OCI-LY7 (cell line): ENCODE results near the gene HACD1. TPM values are rescaled to one million over a fixed set of nuclear protein-coding genes. Genes with fewer than 3 reads are reported as not detected.

Experiments used
- BruUV-seq: library from RNA; stranded (reverse); fragments of 400-500 nt; replicated peaks from 2 replicates; lab custom pipeline; 2021; lab: Mats Ljungman, UMichigan
- CTCF ChIA-PET: fragments of 300-600 bp; sonication (Branson Sonifier 250); formaldehyde crosslinking; loops from one replicate; lab custom pipeline; 2022; ENCODE audit warnings: antibody characterized with exemption; ENCODE audit not compliant: unreplicated experiment; lab: Charles Lee
- POLR2A ChIA-PET: fragments of 300-600 bp; sonication (Branson Sonifier 250); formaldehyde crosslinking; loops from one replicate; lab custom pipeline; 2022; ENCODE audit warnings: antibody characterized with exemption; lab: Charles Lee
- DNase-seq: peaks from one replicate; pipeline ENCODE4 v3.0.0-alpha.2; 2015; ENCODE audit warnings: low spot score
- H2AFZ ChIP-seq: fragments of 200-600 bp; sonication (generic), shearing (Covaris generic); 2 replicates; pipeline ENCODE4 v1.6.1; 2014; ENCODE audit warnings: mild to moderate bottlenecking, antibody characterized with exemption, low read length, moderate library complexity
- H3K27ac ChIP-seq: fragments of 200-600 bp; sonication (generic); 2 replicates; pipeline ENCODE4 v1.5.1; 2014; ENCODE audit warnings: mixed run types, low read depth, mild to moderate bottlenecking, moderate library complexity, low read length, inconsistent platforms; ENCODE audit not compliant: poor library complexity, severe bottlenecking
- H3K36me3 ChIP-seq: fragments of 200-600 bp; sonication (generic); 2 replicates; pipeline ENCODE4 v1.6.1; 2014; ENCODE audit warnings: mild to moderate bottlenecking, antibody characterized with exemption, low read length, moderate library complexity, mixed read lengths; ENCODE audit not compliant: insufficient read depth
- H3K4me1 ChIP-seq: fragments of 200-600 bp; sonication (generic); 2 replicates; pipeline ENCODE4 v1.5.1; 2014; ENCODE audit warnings: mild to moderate bottlenecking, low read length; ENCODE audit not compliant: insufficient read depth, poor library complexity, severe bottlenecking
- H3K4me2 ChIP-seq: fragments of 200-600 bp; sonication (generic); 2 replicates; pipeline ENCODE4 v1.6.1; 2014; ENCODE audit warnings: mild to moderate bottlenecking, low read length
- H3K4me3 ChIP-seq: fragments of 200-600 bp; sonication (generic); 2 replicates; pipeline ENCODE4 v1.5.1; 2014; ENCODE audit warnings: mild to moderate bottlenecking, low read depth, low read length; ENCODE audit not compliant: poor library complexity, severe bottlenecking
- H3K79me2 ChIP-seq: fragments of 200-600 bp; sonication (generic); 2 replicates; pipeline ENCODE4 v1.6.1; 2016; ENCODE audit warnings: low read depth, mild to moderate bottlenecking, low read length, moderate library complexity, mixed read lengths; ENCODE audit not compliant: insufficient read depth
- H3K9me2 ChIP-seq: fragments of 200-600 bp; sonication (generic); 2 replicates; pipeline ENCODE4 v1.6.1; 2016; ENCODE audit warnings: mild to moderate bottlenecking, low read length, mixed read lengths; ENCODE audit not compliant: insufficient read depth
- H3K9me3 ChIP-seq: fragments of 200-600 bp; sonication (generic); 2 replicates; pipeline ENCODE4 v1.6.1; 2014; ENCODE audit warnings: mild to moderate bottlenecking, mixed run types, low read length, mixed read lengths
- H4K20me1 ChIP-seq: fragments of 200-600 bp; sonication (generic); 2 replicates; pipeline ENCODE4 v1.6.1; 2014; ENCODE audit warnings: mild to moderate bottlenecking, antibody characterized with exemption, low read length, moderate library complexity, mixed read lengths; ENCODE audit not compliant: insufficient read depth
- EZH2phosphoT487 ChIP-seq: fragments of 200-600 bp; sonication (generic); IDR thresholded peaks from 2 replicates; pipeline ENCODE4 v1.6.1; 2018; ENCODE audit warnings: low read depth, borderline replicate concordance, mild to moderate bottlenecking, mixed run types, antibody characterized with exemption, low read length, moderate library complexity, mixed read lengths
- intact Hi-C: fragments of 100-400 bp; cut with micrococcal nuclease; formaldehyde crosslinking; loops from one replicate; pipeline ENCODE4 v1.10.0; 2022; ENCODE audit not compliant: unreplicated experiment
- total RNA-seq, 2 experiments: library from RNA; depleted of rRNA in 1 of 2; stranded (reverse); fragments of >200 nt in 1 of 2; shearing (Covaris generic) in 1 of 2; gene quantifications; 2 replicates each; pipeline ENCODE4 v1.2.3, GENCODE V29; 2014 to 2022
- TF ChIP-seq, protein P1 (sequence below): fragments of 200-600 bp; sonication (generic); conservative IDR thresholded peaks from 2 replicates; pipeline ENCODE4 v1.5.1; 2014; ENCODE audit warnings: mild to moderate bottlenecking, antibody characterized with exemption, low read length, moderate library complexity, mixed read lengths

Gene HACD1
- total RNA-seq, 2 experiments from 2014 or later: not detected

DNA sequence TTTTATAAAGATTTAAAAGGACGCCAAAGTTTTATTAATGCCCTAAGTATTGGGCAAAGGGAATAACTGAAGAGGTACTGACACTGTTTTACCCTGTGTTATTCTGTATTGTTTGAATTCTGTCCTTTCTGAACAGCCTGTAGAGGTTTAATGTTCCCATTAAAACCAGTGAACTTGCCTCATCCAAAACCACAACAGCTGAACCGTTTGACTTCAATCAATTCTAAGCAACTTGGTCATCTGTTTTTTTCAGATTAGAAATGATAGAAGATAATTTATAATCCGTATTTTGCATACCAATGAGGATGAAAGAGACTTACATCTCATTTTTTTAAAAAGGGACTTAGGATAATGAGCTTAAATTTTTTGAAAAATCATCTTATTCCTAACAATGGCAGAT lies 40.4 kb downstream of the HACD1 start:
- H3K4me2 ChIP-seq: no peak overlapping the region
- TF ChIP-seq, protein P1, sequence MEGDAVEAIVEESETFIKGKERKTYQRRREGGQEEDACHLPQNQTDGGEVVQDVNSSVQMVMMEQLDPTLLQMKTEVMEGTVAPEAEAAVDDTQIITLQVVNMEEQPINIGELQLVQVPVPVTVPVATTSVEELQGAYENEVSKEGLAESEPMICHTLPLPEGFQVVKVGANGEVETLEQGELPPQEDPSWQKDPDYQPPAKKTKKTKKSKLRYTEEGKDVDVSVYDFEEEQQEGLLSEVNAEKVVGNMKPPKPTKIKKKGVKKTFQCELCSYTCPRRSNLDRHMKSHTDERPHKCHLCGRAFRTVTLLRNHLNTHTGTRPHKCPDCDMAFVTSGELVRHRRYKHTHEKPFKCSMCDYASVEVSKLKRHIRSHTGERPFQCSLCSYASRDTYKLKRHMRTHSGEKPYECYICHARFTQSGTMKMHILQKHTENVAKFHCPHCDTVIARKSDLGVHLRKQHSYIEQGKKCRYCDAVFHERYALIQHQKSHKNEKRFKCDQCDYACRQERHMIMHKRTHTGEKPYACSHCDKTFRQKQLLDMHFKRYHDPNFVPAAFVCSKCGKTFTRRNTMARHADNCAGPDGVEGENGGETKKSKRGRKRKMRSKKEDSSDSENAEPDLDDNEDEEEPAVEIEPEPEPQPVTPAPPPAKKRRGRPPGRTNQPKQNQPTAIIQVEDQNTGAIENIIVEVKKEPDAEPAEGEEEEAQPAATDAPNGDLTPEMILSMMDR: no peak
- TF ChIP-seq EZH2phosphoT487: no peak
- CTCF ChIA-PET: no interaction called here

DNA sequence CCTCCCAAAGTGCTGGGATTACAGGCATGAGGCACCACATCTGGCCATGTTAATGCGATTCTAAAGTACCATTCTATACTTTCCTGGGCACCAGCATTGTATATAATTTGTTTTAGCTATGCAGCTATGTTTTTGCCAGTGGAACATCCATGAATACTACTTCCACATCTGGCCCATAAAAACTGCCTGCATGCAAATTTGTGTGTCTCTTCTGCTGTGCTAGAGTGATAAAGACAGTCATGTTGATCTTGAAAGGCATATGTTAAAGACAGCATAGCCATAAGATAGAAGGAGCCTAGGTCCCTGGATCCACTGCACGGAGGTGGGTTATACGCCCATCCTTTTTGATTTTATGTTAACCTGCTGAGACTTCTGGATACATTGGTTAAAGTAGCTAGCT lies 52.3 kb downstream of the HACD1 start:
- H3K36me3 ChIP-seq: no peaks in the 10 kb centered on the region
- H3K4me2 ChIP-seq: no peak overlapping the region
- no peak overlapping the region for H3K4me3 ChIP-seq
- H3K79me2 ChIP-seq: no peaks in the 10 kb centered on the region
- no TSS peak for BruUV-seq
- H3K9me2 ChIP-seq: no peaks in the 10 kb centered on the region
- TF ChIP-seq, protein P1: no peak
- no peak for TF ChIP-seq EZH2phosphoT487
- no peak for DNase-seq
- no peaks in the 10 kb centered on the region for H3K4me1 ChIP-seq
- H3K27ac ChIP-seq: no peak overlapping the region
- H2AFZ ChIP-seq: no peak overlapping the region
- intact Hi-C loops: no loop called here
- H3K9me3 ChIP-seq: no peaks in the 10 kb centered on the region
- H4K20me1 ChIP-seq: no peaks in the 10 kb centered on the region
- CTCF ChIA-PET: no interaction called here
- POLR2A ChIA-PET: interaction anchor here (0.6 kb wide), 1 partner anchor 140 kb away, joined by 4 read pairs; no protein-coding TSS in a partner anchor

More for the DNA sequence above, 40.4 kb downstream of the HACD1 start:
- Histone ChIP-seq H3K4me1 (no peaks in the 10 kb centered on the region), H3K27ac (no peak overlapping the region), H4K20me1 (no peaks in the 10 kb centered on the region), H2AFZ (no peak overlapping the region), H3K4me3 (no peak overlapping the region), H3K9me3 (no peaks in the 10 kb centered on the region), H3K79me2 (no peaks in the 10 kb centered on the region), H3K9me2 (no peaks in the 10 kb centered on the region), H3K36me3 (no peaks in the 10 kb centered on the region)
- DNase-seq: no peak
- intact Hi-C loops: no loop called here
- BruUV-seq: no TSS peak
- POLR2A ChIA-PET: no interaction called here

DNA sequence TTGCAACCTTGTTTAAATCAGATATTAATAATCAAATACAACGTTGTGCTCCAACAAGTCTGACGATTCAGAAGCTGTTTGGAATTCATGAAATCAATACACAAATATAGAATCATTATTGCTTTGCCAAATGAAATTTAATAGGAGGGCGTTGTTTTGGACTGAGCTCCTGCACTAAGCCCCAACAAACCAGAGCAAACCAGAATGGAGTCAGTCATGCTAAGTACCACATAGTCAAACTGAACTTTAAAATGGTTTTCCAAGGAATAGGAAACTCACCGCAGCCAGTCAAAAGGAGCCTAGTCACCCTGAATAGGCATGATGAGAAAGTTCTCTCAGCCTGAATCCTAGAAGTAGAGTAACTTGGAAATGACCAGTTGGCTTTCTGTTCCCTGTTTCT lies 53.7 kb downstream of the HACD1 start:
- BruUV-seq: no TSS peak
- CTCF ChIA-PET: no interaction called here
- H3K4me2 ChIP-seq: no peak overlapping the region
- TF ChIP-seq, protein P1: no peak
- TF ChIP-seq EZH2phosphoT487: no peak
- no peaks in the 10 kb centered on the region for H3K79me2 ChIP-seq
- intact Hi-C loops: no loop called here
- no peak overlapping the region for H3K4me3 ChIP-seq
- no peaks in the 10 kb centered on the region for H4K20me1 ChIP-seq
- POLR2A ChIA-PET: interaction anchor here (0.6 kb wide), 1 partner anchor 10 kb away, joined by 3 read pairs; no protein-coding TSS in a partner anchor
- H3K27ac ChIP-seq: no peak overlapping the region
- H2AFZ ChIP-seq: no peak overlapping the region
- no peaks in the 10 kb centered on the region for H3K9me2 ChIP-seq
- H3K9me3 ChIP-seq: no peaks in the 10 kb centered on the region
- H3K4me1 ChIP-seq: no peaks in the 10 kb centered on the region
- DNase-seq: no peak
- H3K36me3 ChIP-seq: no peaks in the 10 kb centered on the region
